Loucy (cell line): ENCODE results near the gene PCDHGA5.
"Not testable (repeated sequence)": the region's sequence is repeated elsewhere in the genome, so short reads cannot be mapped to it uniquely, and the experiment has no call there.

Experiments
- CTCF ChIP-seq: fragments of 200-600 bp; sonication (generic); conservative IDR thresholded peaks from 2 replicates; pipeline ENCODE4 v1.5.1; 2014; ENCODE audit warnings: mild to moderate bottlenecking, antibody characterized with exemption, low read length
- EZH2phosphoT487 ChIP-seq: fragments of 200-600 bp; IDR thresholded peaks from 2 replicates; pipeline ENCODE4 v1.6.1; 2018; ENCODE audit warnings: antibody characterized with exemption, mild to moderate bottlenecking, moderate library complexity, borderline replicate concordance

GRCh38 chr5:141414548-141415274 lies 50.7 kb downstream of the PCDHGA5 start:
- not testable (repeated sequence) for TF ChIP-seq CTCF, EZH2phosphoT487
